DND-41 (cell line): ENCODE measurements around the gene CHRNA9.

Source experiments
- ATAC-seq: fragments of 200-7000 bp; cut with Tn5 transposase; 3 replicates; pipeline ENCODE4 v1.9.1; 2021; ENCODE audit warnings: low read depth; ENCODE audit not compliant: insufficient read depth
- DNase-seq: peaks from one replicate; pipeline ENCODE4 v3.0.0-alpha.2; 2020
- H2AFZ ChIP-seq: 2 replicates; pipeline ENCODE4 v1.6.0; 2012; ENCODE audit warnings: low read depth, low read length
- H3K27ac ChIP-seq: 2 replicates; pipeline ENCODE4 v1.5.1; 2012; ENCODE audit warnings: low read length, inconsistent platforms
- H3K27me3 ChIP-seq: fragments of 200-600 bp; sonication (generic); 2 replicates; pipeline ENCODE4 v1.6.0; 2012; ENCODE audit warnings: low read length, mild to moderate bottlenecking, inconsistent platforms; ENCODE audit not compliant: insufficient read depth, poor library complexity
- H3K36me3 ChIP-seq: 2 replicates; pipeline ENCODE4 v1.5.1; 2012; ENCODE audit warnings: low read length, inconsistent platforms; ENCODE audit not compliant: insufficient read depth
- H3K4me1 ChIP-seq: 2 replicates; pipeline ENCODE4 v1.5.1; 2012; ENCODE audit warnings: mild to moderate bottlenecking, low read length; ENCODE audit not compliant: insufficient read depth
- H3K4me2 ChIP-seq: 2 replicates; pipeline ENCODE4 v1.6.0; 2012; ENCODE audit warnings: mild to moderate bottlenecking, moderate library complexity, low read length, inconsistent platforms; ENCODE audit not compliant: insufficient read depth
- H3K4me3 ChIP-seq, 2 experiments: fragments of 200-600 bp in 1 of 2; shearing (Covaris generic) in 1 of 2; 2 replicates each; pipeline ENCODE4 v1.5.1; 2012 to 2016; ENCODE audit warnings: inconsistent platforms in 2 of 2, low read length in 2 of 2, mild to moderate bottlenecking in 2 of 2, low read depth in 1 of 2, moderate library complexity in 1 of 2
- H3K79me2 ChIP-seq: 2 replicates; pipeline ENCODE4 v1.6.0; 2012; ENCODE audit warnings: low read length, inconsistent platforms; ENCODE audit not compliant: insufficient read depth
- H3K9ac ChIP-seq: 2 replicates; pipeline ENCODE4 v1.6.0; 2012; ENCODE audit warnings: low read depth, mild to moderate bottlenecking, inconsistent platforms, low read length, moderate library complexity
- H3K9me3 ChIP-seq: 2 replicates; pipeline ENCODE4 v1.5.1; 2012; ENCODE audit warnings: low read length, moderate library complexity, mild to moderate bottlenecking, inconsistent platforms; ENCODE audit not compliant: insufficient read depth, severe bottlenecking
- H4K20me1 ChIP-seq: 2 replicates; pipeline ENCODE4 v1.6.0; 2012; ENCODE audit warnings: low read length; ENCODE audit not compliant: insufficient read depth
- CTCF ChIP-seq: IDR thresholded peaks from 2 replicates; pipeline ENCODE4 v1.5.1; 2012; ENCODE audit warnings: borderline replicate concordance, low read length, moderate library complexity, mild to moderate bottlenecking; ENCODE audit not compliant: poor library complexity, severe bottlenecking; ENCODE audit errors: extremely low read depth
- EZH2 ChIP-seq: IDR thresholded peaks from 3 replicates; pipeline ENCODE4 v1.6.1; 2012; ENCODE audit warnings: borderline replicate concordance, low read depth, mild to moderate bottlenecking, moderate library complexity, low read length, inconsistent platforms; ENCODE audit not compliant: severe bottlenecking

CHRNA9 gene

DNA sequence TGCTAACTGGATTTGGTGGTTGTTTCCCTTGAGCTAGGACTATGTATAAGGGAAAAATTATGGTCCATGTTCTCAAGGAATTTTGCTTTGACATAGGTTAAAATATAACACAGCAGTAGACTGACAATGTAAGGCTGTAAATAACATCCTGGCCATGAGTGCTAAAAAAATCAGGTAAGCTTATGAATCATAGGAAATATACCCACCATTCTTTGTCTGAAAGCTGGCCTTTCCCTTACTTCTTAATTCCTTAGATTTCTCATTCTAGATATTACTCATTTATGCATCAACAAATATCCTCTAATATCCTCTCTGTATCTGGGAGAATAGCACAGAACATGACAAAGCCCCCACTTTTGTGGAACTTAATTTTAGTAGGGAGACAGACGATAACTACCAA, 6.8 kb upstream of the CHRNA9 start:
- no peak overlapping the region for H3K4me2 ChIP-seq
- H3K9me3 ChIP-seq = no peaks in the 10 kb centered on the region
- no peak overlapping the region for H3K4me3 ChIP-seq
- no peaks in the 10 kb centered on the region for H4K20me1 ChIP-seq
- no peaks in the 10 kb centered on the region for H3K79me2 ChIP-seq
- H3K36me3 ChIP-seq = no peaks in the 10 kb centered on the region
- no peak for TF ChIP-seq CTCF
- TF ChIP-seq EZH2 = no peak
- ATAC-seq (no peak), DNase-seq (no peak)
- H3K4me1 ChIP-seq = peaks cover 3% of the 10 kb centered on the region
- no peak overlapping the region for H3K9ac ChIP-seq
- H3K27me3 ChIP-seq = no peaks in the 10 kb centered on the region
- no peak overlapping the region for H3K27ac ChIP-seq
- H2AFZ ChIP-seq = no peak overlapping the region

DNA sequence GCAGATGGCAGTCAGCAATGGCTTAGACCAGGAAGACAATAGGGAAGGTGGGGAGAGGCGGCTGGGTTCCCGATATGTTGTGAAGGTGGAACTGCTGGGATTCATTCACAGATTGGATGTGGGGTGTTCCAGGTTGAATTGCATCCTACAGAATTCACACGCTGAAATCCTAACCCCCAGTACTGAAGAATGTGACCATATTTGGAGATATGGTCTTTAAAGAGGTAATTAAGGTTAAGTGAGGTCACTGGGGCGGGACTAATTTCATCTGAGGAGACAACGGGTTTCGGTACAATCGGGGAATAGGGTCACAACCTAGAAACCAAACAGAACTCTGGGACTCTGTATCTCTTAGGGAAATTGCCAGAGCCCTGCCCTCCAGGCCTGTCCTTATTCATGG, 5.3 kb upstream of the CHRNA9 start:
- Histone ChIP-seq H3K9ac (no peak overlapping the region), H3K79me2 (no peaks in the 10 kb centered on the region), H3K4me2 (no peak overlapping the region), H3K9me3 (no peaks in the 10 kb centered on the region), H2AFZ (no peak overlapping the region), H3K27me3 (no peaks in the 10 kb centered on the region), H3K4me3 (no peak overlapping the region), H3K4me1 (peaks cover 3% of the 10 kb centered on the region), H3K27ac (no peak overlapping the region), H3K36me3 (no peaks in the 10 kb centered on the region), H4K20me1 (no peaks in the 10 kb centered on the region)
- ATAC-seq = no peak
- DNase-seq = no peak
- TF ChIP-seq EZH2 = no peak
- no peak for TF ChIP-seq CTCF

GRCh38 chr4:40330536-40330935, 4.6 kb upstream of the CHRNA9 start:
- Histone ChIP-seq H3K36me3 (no peaks in the 10 kb centered on the region), H4K20me1 (no peaks in the 10 kb centered on the region), H3K9ac (no peak overlapping the region), H3K4me1 (no peaks in the 10 kb centered on the region), H3K79me2 (no peaks in the 10 kb centered on the region), H2AFZ (no peak overlapping the region), H3K4me2 (no peak overlapping the region), H3K9me3 (no peaks in the 10 kb centered on the region), H3K27ac (no peak overlapping the region), H3K4me3 (no peak overlapping the region), H3K27me3 (no peaks in the 10 kb centered on the region)
- no peak for DNase-seq
- TF ChIP-seq EZH2 (no peak), CTCF (no peak)
- no peak for ATAC-seq
